Uterus (tissue), 2 donors: ENCODE measurements around the gene OSBPL1A.

Experiments used
- CTCF ChIP-seq, 4 experiments: fragments of 200-600 bp in 2 of 4; fragments of 450-650 bp in 2 of 4; sonication (generic) in 2 of 4; IDR thresholded peaks; one replicate each; pipeline ENCODE4 v1.5.1; 2016 to 2019; ENCODE audit warnings: antibody characterized with exemption in 4 of 4, mild to moderate bottlenecking in 2 of 4, moderate library complexity in 1 of 4
- POLR2A ChIP-seq, 2 donors: fragments of 450-650 bp; IDR thresholded peaks; one replicate each; pipeline ENCODE4 v1.6.1; 2016; ENCODE audit warnings: antibody characterized with exemption in 2 of 2, mild to moderate bottlenecking in 1 of 2, moderate library complexity in 1 of 2

GRCh38 chr18:24326211-24326610 is 71.4 kb downstream of the OSBPL1A start:
- TF ChIP-seq CTCF (IDR thresholded peaks at IDR 0.05), result no peak
- TF ChIP-seq POLR2A (IDR thresholded peaks at IDR 0.05), result no peak
